ENCODE measurements around the gene RPL22L1. TPM values are rescaled to one million over a fixed set of nuclear protein-coding genes. Genes with fewer than 3 reads are reported as not detected.
A peak's percentile ranks its signal among the peaks of the same experiment; 100 is the strongest.
"Not testable (repeated sequence)": the region's sequence is repeated elsewhere in the genome, so short reads cannot be mapped to it uniquely, and the experiment has no call there.

RPL22L1 gene
- total and polyA plus RNA-seq, 11 donors, result 8.6 to 97.3 (median 29.2) TPM

DNA sequence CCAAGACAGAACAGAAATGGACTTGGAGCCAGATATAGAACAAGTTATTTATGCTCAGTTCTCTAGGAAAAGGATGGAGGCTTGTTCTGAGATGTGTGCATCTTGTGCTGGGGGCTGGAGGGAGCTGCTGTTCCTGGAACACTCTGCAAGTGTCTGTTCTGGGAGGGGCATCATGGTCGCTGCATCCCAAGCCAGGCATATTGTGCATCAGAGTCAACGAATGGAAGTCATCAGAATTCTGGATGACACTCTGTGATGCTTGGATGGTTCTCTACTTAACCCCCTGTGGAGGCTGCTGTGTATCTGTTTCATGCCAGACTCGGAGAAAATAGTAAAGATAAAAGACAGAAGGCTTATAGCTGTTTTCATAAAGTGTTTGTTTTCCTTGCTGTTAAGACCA is 34.7 kb downstream of the RPL22L1 start:
- Histone ChIP-seq H3K36me3 (no peaks in the 10 kb centered on the region), H3K4me1 (no peaks in the 10 kb centered on the region), H3K9me3 (no peaks in the 10 kb centered on the region), H3K27me3 (peaks cover 0 to 13% (median 0%) of the 10 kb centered on the region in 9 donors), H3K4me3 (no peak overlapping the region), H3K27ac (no peak overlapping the region)
- TF ChIP-seq CTCF (IDR thresholded peaks at IDR 0.05) (no peak), POLR2A (IDR thresholded peaks at IDR 0.05) (no peak)
- WGBS, 4 donors, result 14 to 29% (median 21%) methylated on average over 3 of the region's 3 CpGs
- intact Hi-C loops (cut with DNase I), result no loop called here
- DNase-seq (no peak), ATAC-seq (peak in 1 of 4 donors; percentile 5)

DNA sequence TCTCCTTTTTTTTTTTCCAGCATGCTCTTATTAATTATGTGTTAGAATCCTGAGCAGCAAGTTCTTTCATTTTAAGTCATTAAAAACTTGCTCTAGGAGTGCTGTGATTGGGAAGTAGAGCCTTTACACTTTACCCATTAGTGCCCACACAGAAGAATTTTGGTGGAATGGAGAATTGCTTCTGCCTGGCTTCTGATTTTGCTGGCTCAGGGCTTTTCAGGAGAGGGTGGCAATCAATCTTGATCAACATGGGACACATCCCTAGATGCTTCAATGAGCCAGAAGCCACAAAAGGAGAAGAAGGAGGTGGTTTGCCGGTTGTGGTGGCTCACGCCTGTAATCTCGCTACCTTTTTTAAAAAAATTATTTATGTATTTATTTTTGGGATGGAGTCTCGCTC is 39.4 kb downstream of the RPL22L1 start:
- intact Hi-C loops (cut with DNase I), result no loop called here
- no peak overlapping the region for H3K4me3 ChIP-seq
- TF ChIP-seq CTCF (IDR thresholded peaks at IDR 0.05) (no peak), POLR2A (IDR thresholded peaks at IDR 0.05) (no peak)
- DNase-seq (no peak), ATAC-seq (no peak)
- WGBS, 4 donors, result 89 to 96% (median 92%) methylated on average over 4 of the region's 4 CpGs
- no peak overlapping the region for H3K27ac ChIP-seq
- H3K27me3 ChIP-seq, result peaks cover 0 to 16% (median 0%) of the 10 kb centered on the region in 9 donors
- no peaks in the 10 kb centered on the region for H3K9me3 ChIP-seq
- no peaks in the 10 kb centered on the region for H3K36me3 ChIP-seq
- H3K4me1 ChIP-seq, result no peaks in the 10 kb centered on the region

DNA sequence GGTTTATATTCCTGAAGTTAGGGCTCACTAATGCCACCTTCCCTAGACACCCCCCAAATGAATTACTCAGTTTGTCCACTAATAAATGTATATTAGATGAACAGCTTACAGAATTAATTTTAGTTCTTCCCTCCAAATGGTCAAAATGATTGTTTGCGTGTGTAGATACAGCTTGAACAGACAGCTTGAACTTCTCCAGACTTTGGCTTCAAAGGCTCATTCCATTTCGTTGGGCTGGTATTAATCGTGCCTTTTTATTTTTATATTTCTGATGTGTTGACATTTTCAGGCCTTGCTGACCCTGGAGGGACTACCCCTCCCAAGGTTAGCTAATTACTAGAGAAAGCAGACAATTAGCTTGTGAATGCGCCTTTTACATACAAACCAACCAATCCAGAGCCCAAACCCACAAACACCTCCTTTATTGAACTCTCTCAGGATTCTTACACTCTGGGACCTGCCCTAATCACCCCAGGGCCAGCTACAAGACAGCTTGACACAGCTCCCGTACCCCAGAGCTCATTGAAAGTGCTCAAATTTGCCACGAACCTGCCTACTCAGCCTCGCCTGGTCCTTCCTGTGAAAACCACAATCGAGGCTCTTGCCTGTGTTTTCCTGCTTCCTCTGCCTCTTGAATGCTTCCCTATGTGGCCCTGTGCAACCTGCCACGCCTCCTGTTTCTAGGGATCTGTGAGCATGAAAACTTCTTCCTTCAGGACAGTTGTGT is 40.3 kb downstream of the RPL22L1 start:
- intact Hi-C loops (cut with DNase I), result no loop called here
- Histone ChIP-seq H3K4me3 (no peak overlapping the region), H3K9me3 (no peaks in the 10 kb centered on the region), H3K27ac (no peak overlapping the region), H3K27me3 (peaks cover 0 to 16% (median 0%) of the 10 kb centered on the region in 9 donors), H3K4me1 (no peaks in the 10 kb centered on the region), H3K36me3 (no peaks in the 10 kb centered on the region)
- no peak for ATAC-seq
- no peak for DNase-seq
- 70 to 77% (median 72%) methylated on average over 9 of the region's 9 CpGs for WGBS, 4 donors
- TF ChIP-seq CTCF (IDR thresholded peaks at IDR 0.05), result no peak
- TF ChIP-seq POLR2A (IDR thresholded peaks at IDR 0.05), result no peak

GRCh38 chr3:170826047-170826446 is 43.9 kb downstream of the RPL22L1 start:
- 54 to 69% (median 61%) methylated on average over 2 of the region's 2 CpGs for WGBS, 4 donors
- intact Hi-C loops (cut with DNase I), result no loop called here
- no peak for ATAC-seq

DNA sequence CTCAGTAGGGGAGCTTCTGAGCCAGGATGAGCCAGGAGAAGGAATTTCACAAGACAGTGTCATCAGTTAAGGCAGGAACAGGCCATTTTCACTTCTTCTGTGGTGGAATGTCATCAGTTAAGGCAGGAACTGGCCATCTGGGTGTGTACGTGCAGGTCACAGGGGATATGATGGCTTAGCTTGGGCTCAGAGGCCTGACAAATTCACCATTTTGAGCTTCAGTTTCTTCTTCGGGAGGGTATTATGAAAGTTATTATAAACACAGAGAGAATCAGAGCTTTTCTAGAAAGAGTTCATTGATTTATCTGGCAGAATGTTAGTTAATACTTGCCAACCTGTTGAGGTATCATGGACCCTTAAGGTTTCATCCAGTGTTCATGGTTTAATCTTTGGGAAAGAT is 46.4 kb downstream of the RPL22L1 start:
- intact Hi-C loops (cut with DNase I); ATAC-seq; H3K4me1 ChIP-seq; H3K36me3 ChIP-seq; H3K9me3 ChIP-seq; H3K4me3 ChIP-seq; DNase-seq; H3K27me3 ChIP-seq; H3K27ac ChIP-seq: not testable (repeated sequence)
- 76 to 86% (median 84%) methylated on average over 2 of the region's 2 CpGs for WGBS, 4 donors

More at GRCh38 chr3:170826047-170826446, 43.9 kb downstream of the RPL22L1 start:
- H3K27me3 ChIP-seq, result peaks cover 0 to 6% (median 0%) of the 10 kb centered on the region in 9 donors
- H3K27ac ChIP-seq, result no peak overlapping the region
- no peak for DNase-seq
- no peaks in the 10 kb centered on the region for H3K4me1 ChIP-seq
- no peaks in the 10 kb centered on the region for H3K36me3 ChIP-seq
- no peak for TF ChIP-seq POLR2A (IDR thresholded peaks at IDR 0.05)
- no peak for TF ChIP-seq CTCF (IDR thresholded peaks at IDR 0.05)
- no peak overlapping the region for H3K4me3 ChIP-seq
- H3K9me3 ChIP-seq, result no peaks in the 10 kb centered on the region

DNA sequence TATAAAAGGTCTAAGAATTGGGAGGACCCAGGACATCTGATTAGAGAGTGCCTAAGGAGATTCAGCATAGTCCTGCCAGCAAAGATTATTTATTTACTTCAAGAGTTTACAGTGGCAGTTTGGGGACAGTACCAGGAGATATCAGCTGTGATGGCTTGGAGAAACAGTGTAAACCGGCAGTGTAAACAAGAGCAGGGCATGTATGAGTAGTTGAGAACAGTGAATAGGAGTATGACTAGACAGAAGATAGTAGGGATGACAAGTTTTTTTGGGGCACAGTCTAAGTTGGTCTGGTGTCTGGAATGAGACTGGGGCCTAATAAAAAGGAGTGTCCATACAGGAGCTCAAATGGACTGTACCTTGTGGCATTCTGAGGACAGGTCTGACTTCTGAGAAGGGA is 51.7 kb downstream of the RPL22L1 start:
- H3K4me3 ChIP-seq, H3K9me3 ChIP-seq, H3K27ac ChIP-seq, H3K27me3 ChIP-seq, DNase-seq, H3K4me1 ChIP-seq, ATAC-seq, H3K36me3 ChIP-seq: not testable (repeated sequence)
- WGBS, 4 donors, result 89 to 100% (median 98%) methylated on average over 1 of the region's 1 CpG
- intact Hi-C loops (cut with DNase I), result loop anchor here in 2 of 10 donors (10.0 kb wide), 2 partner anchors 124 to 264 kb away; no protein-coding TSS in a partner anchor

DNA sequence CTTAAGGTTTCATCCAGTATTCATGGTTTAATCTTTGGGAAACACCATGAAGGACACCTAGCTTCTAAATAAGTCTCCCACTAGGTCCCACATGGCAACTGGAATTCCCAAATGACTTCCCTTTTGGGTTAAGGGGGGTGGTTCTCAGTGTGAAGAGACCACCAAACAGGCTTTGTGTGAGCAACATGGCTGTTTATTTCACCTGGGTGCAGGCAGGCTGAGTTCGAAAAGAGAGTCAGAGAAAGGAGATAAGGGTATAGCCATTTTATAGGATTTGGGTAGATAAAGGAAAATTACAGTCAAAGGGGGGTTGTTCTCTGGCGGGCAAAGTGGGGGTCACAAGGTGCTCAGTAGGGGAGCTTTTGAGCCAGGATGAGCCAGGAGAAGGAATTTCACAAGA is 52.5 kb downstream of the RPL22L1 start:
- 80 to 95% (median 88%) methylated on average over 2 of the region's 2 CpGs for WGBS, 4 donors
- not testable (repeated sequence) for H3K4me3 ChIP-seq, H3K4me1 ChIP-seq, DNase-seq, H3K27me3 ChIP-seq, ATAC-seq, H3K27ac ChIP-seq, H3K36me3 ChIP-seq, H3K9me3 ChIP-seq
- intact Hi-C loops (cut with DNase I), result loop anchor here in 2 of 10 donors (10.0 kb wide), 2 partner anchors 123 to 263 kb away; no protein-coding TSS in a partner anchor

All from heart left ventricle (tissue), 16 donors.